ENCODE data around the gene PRKAG2.
A peak's percentile ranks its signal among the peaks of the same experiment; 100 is the strongest.

The PRKAG2 gene

DNA sequence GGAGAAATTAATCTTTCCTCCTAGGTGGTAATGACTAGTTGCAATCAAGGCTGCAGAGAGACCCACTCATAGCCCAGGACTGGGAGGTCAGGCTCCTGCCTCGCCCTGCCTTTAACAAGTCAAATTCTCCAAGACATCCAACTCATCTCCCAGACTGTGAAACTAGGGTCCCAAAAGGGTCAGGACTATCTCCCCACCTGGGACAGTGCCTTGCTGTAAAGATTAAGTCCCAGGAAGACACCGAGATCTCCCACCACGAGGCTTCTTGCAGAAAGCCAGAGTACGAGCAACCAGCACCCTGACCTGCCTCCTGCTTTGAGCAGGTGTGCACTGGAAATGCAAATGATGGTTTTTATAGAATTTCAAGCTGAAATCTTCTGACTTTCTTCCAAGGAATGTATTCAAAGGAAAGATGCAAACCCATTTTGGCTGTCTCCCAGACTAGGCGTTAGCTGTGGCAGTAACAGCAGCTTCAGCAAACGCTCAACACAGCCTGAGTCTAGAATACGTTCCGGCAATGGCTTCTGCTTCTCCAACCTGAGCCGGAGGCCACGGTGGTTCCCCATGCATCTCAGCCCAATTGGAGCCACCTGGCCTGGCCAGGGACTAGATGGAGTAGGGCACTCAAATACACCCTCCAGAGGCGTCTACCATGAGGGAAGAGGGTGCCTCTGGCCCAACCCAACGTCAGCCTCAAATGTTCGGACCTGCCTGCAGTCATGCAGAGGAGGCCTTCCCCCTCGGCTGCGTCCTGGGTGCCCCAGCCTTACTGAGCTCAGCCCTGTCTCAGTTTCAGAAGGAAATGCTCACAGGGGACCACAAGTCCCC, 170.4 kb downstream of the PRKAG2 start:
- H3K4me3 ChIP-seq (ENCODE audit: low read length) = no peak overlapping the region
- DNase-seq (ENCODE audit: low read depth) = no peak
- TF ChIP-seq, protein P1, sequence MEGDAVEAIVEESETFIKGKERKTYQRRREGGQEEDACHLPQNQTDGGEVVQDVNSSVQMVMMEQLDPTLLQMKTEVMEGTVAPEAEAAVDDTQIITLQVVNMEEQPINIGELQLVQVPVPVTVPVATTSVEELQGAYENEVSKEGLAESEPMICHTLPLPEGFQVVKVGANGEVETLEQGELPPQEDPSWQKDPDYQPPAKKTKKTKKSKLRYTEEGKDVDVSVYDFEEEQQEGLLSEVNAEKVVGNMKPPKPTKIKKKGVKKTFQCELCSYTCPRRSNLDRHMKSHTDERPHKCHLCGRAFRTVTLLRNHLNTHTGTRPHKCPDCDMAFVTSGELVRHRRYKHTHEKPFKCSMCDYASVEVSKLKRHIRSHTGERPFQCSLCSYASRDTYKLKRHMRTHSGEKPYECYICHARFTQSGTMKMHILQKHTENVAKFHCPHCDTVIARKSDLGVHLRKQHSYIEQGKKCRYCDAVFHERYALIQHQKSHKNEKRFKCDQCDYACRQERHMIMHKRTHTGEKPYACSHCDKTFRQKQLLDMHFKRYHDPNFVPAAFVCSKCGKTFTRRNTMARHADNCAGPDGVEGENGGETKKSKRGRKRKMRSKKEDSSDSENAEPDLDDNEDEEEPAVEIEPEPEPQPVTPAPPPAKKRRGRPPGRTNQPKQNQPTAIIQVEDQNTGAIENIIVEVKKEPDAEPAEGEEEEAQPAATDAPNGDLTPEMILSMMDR (IDR thresholded peaks at IDR 0.05; ENCODE audit: insufficient read depth, low read depth, low read length, missing control alignments) = no peak

DNA sequence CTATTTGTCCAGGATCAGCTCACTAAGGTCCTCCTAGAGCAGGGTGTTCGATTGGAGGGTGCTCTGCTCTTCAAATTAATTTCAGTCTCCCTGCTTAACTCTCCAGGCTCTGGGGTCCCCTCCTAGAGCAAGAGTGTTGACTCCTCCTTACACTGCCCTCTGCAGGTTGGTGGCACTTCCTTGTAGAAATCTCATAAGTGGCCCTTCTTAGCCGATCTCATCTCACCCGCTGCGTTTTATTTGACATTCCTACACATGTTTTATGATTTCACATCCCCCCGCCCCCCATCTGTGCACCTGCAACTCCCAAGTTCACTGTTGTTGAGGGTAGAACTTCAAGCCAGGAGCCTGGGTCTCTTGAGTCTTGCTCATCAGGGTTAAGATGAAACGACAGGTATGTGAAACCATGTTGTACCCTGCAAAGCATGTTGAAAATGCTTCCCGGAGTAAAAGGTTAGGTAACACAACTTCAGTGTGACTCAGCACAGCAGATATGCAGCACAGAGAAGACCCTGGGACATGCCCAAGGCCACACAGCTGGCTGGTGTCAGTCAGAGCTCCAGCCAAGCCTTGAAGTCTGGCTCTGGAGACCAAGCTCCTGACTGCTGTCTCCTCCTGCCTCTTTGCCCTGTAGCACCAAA, 171.2 kb downstream of the PRKAG2 start:
- peak; percentile 80 for DNase-seq (ENCODE audit: low read depth)
- H3K4me3 ChIP-seq (ENCODE audit: low read length) = no peak overlapping the region
- TF ChIP-seq, protein P1 (IDR thresholded peaks at IDR 0.05; ENCODE audit: insufficient read depth, low read depth, low read length, missing control alignments) = peak; percentile 49

DNA sequence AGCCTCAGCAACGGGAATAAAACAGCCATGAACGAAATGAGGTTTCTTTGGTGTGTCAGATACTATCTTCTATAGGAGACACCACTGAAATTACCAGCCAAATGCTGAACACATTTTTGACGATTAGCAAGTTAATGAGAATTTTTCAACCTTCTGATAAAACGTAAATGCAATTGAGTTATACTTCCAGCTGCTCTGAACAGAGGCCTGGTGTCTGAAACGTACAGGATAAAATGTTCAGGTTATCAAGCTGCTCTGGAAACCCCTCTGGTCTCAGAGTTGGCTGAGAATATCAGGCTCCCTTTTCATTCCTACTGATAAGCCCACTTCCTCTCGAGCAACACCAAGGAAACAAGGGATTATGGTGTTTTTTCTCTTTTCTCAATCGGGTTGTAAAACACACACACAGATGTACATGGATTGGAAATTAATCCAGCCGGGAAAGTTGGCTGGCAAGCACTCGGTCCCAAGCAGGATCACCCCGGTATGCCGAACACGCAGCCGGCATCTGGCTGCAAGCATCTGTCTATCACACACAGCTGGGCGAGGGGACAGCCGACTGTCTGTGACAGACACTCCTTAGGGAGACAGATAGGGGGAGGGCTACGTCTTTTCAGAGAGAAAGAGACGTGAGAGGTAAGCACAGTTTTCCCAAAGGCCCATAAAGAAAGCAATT, 171.8 kb downstream of the PRKAG2 start:
- no peak overlapping the region for H3K4me3 ChIP-seq (ENCODE audit: low read length)
- no peak for DNase-seq (ENCODE audit: low read depth)
- TF ChIP-seq, protein P1 (IDR thresholded peaks at IDR 0.05; ENCODE audit: insufficient read depth, low read depth, low read length, missing control alignments) = no peak

DNA sequence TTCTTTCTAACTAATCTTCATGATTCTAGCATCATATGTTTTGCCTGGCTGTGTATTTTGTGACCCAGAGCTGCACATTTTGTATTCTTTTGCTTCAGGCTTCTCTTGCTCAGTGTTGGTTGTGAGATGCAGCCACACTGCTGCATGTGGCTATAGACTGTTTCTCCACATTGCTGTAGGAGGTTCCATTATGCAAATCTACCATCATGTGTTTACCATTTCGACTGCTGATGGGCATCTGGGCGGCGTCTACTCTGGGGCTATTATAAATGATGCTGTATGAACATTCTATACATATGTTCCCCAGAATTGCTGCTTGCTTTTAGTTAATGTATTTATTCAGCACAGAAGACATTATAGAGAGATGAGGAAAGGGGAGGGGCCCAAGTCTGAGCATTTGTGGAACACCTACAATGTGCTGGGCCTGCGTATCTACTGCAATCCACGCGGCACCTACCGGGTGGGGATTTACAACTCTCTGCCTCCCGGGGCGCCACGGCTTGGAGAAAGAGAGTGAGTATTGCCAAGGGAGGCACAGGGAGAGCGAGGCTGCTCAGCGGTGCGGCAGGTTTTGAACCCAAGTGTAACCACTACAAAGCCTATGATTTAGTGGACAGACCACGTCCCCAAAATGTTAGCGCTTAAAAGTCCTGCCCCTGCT, 172.5 kb downstream of the PRKAG2 start:
- no peak overlapping the region for H3K4me3 ChIP-seq (ENCODE audit: low read length)
- DNase-seq (ENCODE audit: low read depth) = no peak
- TF ChIP-seq, protein P1 (IDR thresholded peaks at IDR 0.05; ENCODE audit: insufficient read depth, low read depth, low read length, missing control alignments) = no peak

DNA sequence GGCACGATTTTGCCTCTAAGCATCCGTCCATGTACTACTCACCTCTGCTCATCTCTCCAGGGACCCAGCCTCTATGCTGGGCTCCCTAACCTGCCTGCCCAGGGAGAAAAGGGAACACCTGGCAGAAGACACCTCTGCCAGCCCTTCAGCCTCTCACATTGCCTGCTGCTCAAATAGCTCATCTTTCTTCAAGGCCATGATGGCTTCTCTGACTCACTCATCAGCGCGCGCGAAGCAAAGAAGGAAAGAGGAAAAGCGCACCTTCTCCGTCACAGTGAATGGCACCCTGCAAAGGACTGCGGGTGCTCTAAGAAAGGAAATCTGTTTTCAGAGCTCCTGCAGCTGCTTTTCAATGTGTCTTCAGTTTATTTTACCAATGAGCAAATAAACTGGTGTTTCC, 174.0 kb downstream of the PRKAG2 start:
- H3K4me3 ChIP-seq (ENCODE audit: low read length) = no peak overlapping the region
- TF ChIP-seq, protein P1 (IDR thresholded peaks at IDR 0.05; ENCODE audit: insufficient read depth, low read depth, low read length, missing control alignments) = no peak
- DNase-seq (ENCODE audit: low read depth) = no peak

DNA sequence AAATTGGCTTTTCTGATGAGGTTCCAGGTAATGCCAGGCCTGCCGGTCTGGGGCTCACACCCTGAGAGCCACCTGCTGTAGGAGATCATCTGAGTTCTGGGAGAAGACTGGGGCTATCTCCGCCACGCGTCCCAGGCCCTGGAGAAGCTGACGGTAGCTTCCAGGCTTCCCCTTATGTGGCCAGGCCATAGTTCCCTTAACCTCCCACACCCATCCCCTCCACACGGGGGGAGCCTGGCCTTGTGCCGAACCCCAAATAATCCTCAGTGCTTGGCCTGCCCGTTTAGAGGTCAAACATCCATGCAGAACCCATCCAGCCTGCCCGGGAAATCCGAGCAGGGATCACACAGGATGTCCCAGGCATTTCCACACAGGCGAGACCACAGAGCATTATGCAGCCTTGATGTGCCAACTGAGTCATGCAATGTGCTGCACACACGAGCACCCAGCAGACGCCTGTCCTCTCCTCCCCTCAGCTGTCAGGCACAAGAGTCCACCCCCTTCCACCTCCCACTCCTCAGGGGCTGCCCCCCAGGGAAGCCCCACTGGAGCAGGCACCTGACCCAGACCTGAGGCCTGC, 176.2 kb downstream of the PRKAG2 start:
- no peak overlapping the region for H3K4me3 ChIP-seq (ENCODE audit: low read length)
- TF ChIP-seq, protein P1 (IDR thresholded peaks at IDR 0.05; ENCODE audit: insufficient read depth, low read depth, low read length, missing control alignments) = no peak
- peak; percentile 30 for DNase-seq (ENCODE audit: low read depth)
